Activated T-helper 1 cell treated with anti-CD3 and anti-CD28 coated beads, Interleukin-12 subunit alpha, Interleukin-12 subunit beta, Interleukin-2, Interleukin-4 antibody, amounts not matched to agents 30 ng/mL and 10 ng/mL and 1 ng/mL, durations not matched to agents 14 hours and 24 hours and 36 hours (primary cell): ENCODE measurements around the gene CCDC187. TPM values are rescaled to one million over a fixed set of nuclear protein-coding genes. Genes with fewer than 3 reads are reported as not detected.

Experiments
- DNase-seq: peaks from one replicate; pipeline ENCODE4 v3.0.0; 2021; ENCODE audit warnings: low spot score
- H3K27ac Mint-ChIP-seq: one replicate; pipeline ENCODE4 v1.8.0; 2021; ENCODE audit warnings: mild to moderate bottlenecking, mixed read lengths
- H3K27me3 Mint-ChIP-seq: one replicate; pipeline ENCODE4 v1.8.0; 2022; ENCODE audit warnings: mild to moderate bottlenecking, moderate library complexity, mixed read lengths; ENCODE audit not compliant: insufficient read depth
- H3K36me3 Mint-ChIP-seq: one replicate; pipeline ENCODE4 v1.8.0; 2021; ENCODE audit warnings: low read depth, mixed read lengths
- H3K4me1 Mint-ChIP-seq: one replicate; pipeline ENCODE4 v1.8.0; 2021; ENCODE audit warnings: low read depth, mixed read lengths
- H3K4me3 Mint-ChIP-seq: one replicate; pipeline ENCODE4 v1.8.0; 2021; ENCODE audit warnings: mild to moderate bottlenecking, moderate library complexity, mixed read lengths
- H3K9me3 Mint-ChIP-seq: one replicate; pipeline ENCODE4 v1.8.0; 2021; ENCODE audit warnings: mixed read lengths
- intact Hi-C: fragments of 100-400 bp; cut with micrococcal nuclease; formaldehyde crosslinking; loops from one replicate; pipeline ENCODE4 v1.15.1; 2024
- total RNA-seq: library from RNA; stranded (reverse); gene quantifications from 2 replicates; pipeline ENCODE4 v1.2.3, GENCODE V29; 2022

CCDC187 gene
- total RNA-seq, 1 donor from 2014 or later = not detected

DNA sequence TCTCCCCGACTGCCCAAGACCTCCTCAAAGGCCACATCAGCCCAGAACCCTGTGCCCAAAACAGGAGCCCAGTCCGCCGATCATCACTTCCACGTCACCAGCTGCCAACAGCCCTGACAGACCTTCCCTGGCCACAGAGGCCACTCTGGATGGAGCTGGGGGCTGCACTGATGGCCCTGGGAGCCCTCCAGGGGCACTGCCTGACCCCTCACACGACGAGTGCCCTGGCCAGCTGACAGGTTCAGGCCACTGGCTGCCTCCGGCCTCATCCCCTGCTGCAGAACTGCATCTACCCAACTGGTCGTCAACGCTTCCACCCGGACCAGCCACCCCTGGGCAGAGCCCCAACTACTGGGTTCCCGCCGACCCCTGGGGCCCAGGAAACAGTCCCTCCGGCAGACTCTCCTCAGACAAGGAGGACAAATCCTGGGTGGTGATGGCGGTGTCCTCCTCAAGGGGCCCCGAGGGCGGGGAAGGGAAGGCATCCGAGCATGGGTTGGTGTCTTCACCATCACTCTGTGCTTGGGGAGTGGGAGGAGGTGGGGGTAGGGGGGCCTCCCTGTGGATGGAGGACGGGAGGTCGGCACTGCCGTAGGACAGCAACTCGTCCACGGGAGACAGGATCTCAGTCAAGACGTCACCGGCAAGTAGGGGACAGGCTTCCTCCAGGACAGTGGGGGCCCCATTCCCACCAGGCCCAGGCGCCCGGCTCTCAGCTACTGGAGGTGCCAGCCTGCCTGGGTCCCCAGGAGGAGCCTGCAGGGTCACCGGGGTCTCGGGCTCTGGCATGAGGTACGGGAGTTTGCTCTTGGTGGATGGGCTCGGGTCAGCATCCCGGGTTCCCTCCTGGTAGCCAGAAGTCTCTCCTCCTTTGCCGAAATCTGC lies 50.4 kb downstream of the CCDC187 start:
- H3K36me3 Mint-ChIP-seq = no peaks in the 10 kb centered on the region
- no peak for DNase-seq
- H3K27ac Mint-ChIP-seq = no peak overlapping the region
- no peak overlapping the region for H3K4me3 Mint-ChIP-seq
- H3K27me3 Mint-ChIP-seq = no peaks in the 10 kb centered on the region
- intact Hi-C loops = no loop called here
- no peaks in the 10 kb centered on the region for H3K4me1 Mint-ChIP-seq
- H3K9me3 Mint-ChIP-seq = no peaks in the 10 kb centered on the region

GRCh38 chr9:136252846-136253245 lies 51.0 kb downstream of the CCDC187 start:
- Mint-ChIP-seq H3K27me3 (no peaks in the 10 kb centered on the region), H3K27ac (no peak overlapping the region), H3K36me3 (no peaks in the 10 kb centered on the region), H3K4me1 (no peaks in the 10 kb centered on the region), H3K4me3 (no peak overlapping the region), H3K9me3 (no peaks in the 10 kb centered on the region)
- DNase-seq = no peak
- intact Hi-C loops = no loop called here

DNA sequence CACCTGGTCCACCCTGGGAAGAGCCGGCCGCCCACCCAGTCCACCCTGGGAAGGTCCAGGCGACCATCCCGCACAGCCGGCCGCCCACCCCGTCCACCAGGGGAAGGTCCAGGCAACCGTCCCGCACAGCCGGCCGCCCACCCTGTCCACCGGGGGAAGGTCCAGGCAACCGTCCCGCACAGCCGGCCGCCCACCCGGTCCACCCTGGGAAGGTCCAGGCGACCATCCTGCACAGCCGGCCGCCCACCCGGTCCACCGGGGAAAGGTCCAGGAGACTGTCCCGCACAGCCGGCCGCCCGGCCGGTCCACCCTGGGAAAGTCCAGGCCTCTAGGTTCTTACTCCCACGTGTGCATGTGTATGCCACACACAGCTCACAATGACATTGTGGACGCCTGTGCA lies 51.6 kb downstream of the CCDC187 start:
- Mint-ChIP-seq H3K9me3 (no peaks in the 10 kb centered on the region), H3K27ac (no peak overlapping the region), H3K4me1 (no peaks in the 10 kb centered on the region), H3K4me3 (no peak overlapping the region), H3K27me3 (no peaks in the 10 kb centered on the region), H3K36me3 (no peaks in the 10 kb centered on the region)
- no peak for DNase-seq
- intact Hi-C loops = no loop called here

DNA sequence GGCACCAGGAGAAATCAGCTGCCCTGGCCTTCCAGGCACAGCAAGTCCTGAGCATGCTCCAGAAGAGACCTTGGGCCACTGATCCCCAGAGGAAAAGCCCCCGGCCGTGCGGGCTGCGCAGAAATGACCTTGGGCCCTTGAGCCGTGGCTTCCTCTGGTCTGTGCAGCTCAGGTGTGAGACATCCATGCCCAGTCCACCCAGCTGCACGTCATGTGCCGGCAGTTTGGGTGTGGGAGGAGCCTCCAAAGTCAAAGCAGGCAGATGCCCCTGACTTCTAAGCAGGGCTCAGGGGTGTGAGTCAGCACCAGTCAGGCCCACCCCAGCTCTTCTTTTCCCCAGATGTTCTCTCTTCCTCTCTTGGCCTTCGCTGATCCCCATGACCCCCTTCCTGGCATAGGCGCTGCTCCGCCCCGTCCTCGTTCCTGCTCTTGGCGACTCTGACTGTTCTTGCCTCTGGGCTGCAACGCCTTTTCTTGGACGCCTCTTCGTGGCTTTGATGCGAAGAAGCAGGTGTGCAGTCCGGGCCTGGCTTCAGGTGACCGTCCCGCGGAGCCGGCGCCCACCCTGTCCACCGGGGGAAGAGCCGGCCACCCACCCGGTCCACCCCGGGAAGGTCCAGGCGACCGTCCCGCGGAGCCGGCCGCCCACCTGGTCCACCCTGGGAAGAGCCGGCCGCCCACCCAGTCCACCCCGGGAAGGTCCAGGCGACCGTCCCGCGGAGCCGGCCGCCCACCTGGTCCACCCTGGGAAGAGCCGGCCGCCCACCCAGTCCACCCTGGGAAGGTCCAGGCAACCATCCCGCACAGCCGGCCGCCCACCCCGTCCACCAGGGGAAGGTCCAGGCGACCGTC lies 52.4 kb downstream of the CCDC187 start:
- Mint-ChIP-seq H3K4me3 (no peak overlapping the region), H3K9me3 (no peaks in the 10 kb centered on the region), H3K4me1 (no peaks in the 10 kb centered on the region), H3K27me3 (no peaks in the 10 kb centered on the region), H3K36me3 (no peaks in the 10 kb centered on the region), H3K27ac (no peak overlapping the region)
- intact Hi-C loops = no loop called here
- DNase-seq = no peak

DNA sequence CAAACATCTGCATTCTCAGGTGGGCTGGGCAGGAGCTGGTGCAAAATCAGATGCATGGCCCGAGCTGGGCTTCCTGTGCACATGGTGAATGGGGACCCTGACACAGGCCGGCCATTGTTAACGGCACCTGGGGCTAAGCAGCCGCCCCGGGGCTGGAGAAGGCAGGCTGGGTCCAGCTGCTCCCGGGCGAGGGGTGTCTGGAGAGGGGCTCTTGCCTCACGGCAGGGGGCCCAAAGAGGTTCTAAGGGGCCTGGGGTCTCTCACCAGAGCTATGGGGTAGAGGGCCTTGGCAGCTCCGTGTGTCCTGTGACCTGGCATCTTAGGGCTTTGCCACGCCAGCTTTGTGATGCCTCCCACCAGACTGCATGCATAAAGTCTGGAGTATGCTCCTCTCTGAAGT lies 53.2 kb downstream of the CCDC187 start:
- no peak overlapping the region for H3K4me3 Mint-ChIP-seq
- no peak for DNase-seq
- H3K27ac Mint-ChIP-seq = no peak overlapping the region
- H3K9me3 Mint-ChIP-seq = no peaks in the 10 kb centered on the region
- no peaks in the 10 kb centered on the region for H3K4me1 Mint-ChIP-seq
- H3K36me3 Mint-ChIP-seq = no peaks in the 10 kb centered on the region
- H3K27me3 Mint-ChIP-seq = no peaks in the 10 kb centered on the region
- intact Hi-C loops = no loop called here

DNA sequence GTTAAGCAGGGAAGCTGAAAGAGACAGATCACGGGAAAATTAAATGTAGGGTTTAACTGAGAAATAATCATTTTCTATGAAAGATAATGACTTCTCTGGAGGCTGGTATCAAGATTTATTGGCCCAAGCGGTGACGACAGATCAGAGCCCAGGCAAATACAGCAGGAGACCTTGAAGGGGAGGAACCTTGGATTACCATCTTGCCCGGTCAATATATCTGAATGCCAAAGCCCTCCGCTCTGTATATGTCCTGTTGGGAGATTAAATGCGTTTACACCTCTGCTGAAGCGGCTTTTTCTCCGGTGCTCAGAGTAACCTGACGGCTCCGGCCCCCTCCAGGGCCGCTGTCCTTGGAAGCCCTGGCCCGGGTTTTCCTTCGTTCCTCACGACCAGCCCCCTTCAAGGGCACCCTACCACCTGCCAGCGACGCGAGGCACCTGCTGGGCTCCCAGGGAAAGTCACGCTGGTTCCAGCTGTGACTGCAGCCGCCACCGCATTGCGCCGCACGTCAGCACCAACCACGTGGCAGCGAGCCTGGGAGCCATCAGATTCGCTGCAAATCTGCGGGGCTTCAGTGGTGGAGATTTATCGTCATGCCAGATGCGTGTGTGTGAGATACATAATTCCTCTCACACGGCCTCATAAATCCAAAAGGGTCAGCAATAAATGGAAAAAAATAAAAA lies 53.9 kb downstream of the CCDC187 start:
- Mint-ChIP-seq H3K27me3 (no peaks in the 10 kb centered on the region), H3K27ac (no peak overlapping the region), H3K4me3 (no peak overlapping the region), H3K4me1 (peaks cover under 1% of the 10 kb centered on the region), H3K9me3 (no peaks in the 10 kb centered on the region), H3K36me3 (no peaks in the 10 kb centered on the region)
- intact Hi-C loops = loop anchor here (5.0 to 10.0 kb wide), 4 partner anchors 285 to 1355 kb away; partner anchors contain the start of genes ARRDC1, CAMSAP1, RABL6 and UBAC1
- no peak for DNase-seq

DNA sequence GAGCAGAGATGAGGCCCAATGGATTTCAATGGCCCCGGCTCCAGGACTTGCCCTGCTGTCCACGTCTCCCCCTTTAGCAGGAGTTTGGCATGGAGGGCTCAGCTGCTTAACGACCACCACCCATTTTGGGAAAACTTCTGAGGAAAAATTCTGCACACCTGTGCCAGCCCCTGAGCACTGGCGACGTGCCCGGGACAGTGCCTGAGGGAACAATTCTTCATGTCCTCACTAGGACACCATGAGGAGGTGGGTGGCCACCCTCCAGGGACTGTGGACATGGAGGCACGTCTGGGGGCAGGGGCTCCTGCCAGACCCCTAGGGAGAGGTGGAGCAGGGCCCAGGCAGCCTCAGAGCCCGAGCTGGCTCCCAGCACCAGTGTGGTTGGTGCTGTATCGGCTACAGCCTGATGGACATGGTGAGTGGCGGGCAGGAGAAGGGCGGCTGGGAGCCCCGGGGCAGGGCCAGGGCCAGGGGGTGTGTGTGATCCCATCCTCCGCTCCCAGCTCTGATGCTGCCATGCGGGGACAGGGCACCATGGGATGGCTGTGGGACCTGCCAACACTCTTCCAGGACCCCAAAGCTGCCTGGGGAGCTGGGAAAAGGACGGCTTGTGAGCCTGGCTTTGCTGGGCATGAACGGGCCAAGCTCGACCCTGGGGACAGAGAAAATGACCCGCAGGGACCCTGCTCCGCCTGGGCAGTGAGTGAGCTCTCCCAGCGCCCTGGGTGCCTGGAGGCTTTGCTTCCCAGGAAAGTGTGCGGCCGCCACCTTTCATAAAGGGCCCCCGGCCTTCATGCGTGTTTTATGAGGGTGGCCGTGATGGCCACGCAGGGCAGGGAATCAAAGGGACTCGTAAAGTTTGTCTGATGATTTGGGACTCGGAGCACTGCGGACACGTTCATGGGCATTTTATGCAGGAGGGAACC lies 54.7 kb downstream of the CCDC187 start:
- Mint-ChIP-seq H3K27me3 (no peaks in the 10 kb centered on the region), H3K27ac (no peak overlapping the region), H3K4me1 (peaks cover 8% of the 10 kb centered on the region), H3K9me3 (no peaks in the 10 kb centered on the region), H3K4me3 (no peak overlapping the region), H3K36me3 (peaks cover 2% of the 10 kb centered on the region)
- DNase-seq = no peak
- intact Hi-C loops = loop anchor here (5.0 to 10.0 kb wide), 4 partner anchors 284 to 1356 kb away; partner anchors contain the start of genes ARRDC1, CAMSAP1, RABL6 and UBAC1

- no peaks in the 10 kb centered on the region for H3K9me3 Mint-ChIP-seq
- H3K4me1 Mint-ChIP-seq = peaks cover 20% of the 10 kb centered on the region
- no peaks in the 10 kb centered on the region for H3K27me3 Mint-ChIP-seq
- intact Hi-C loops = loop anchor here (5.0 to 10.0 kb wide), 4 partner anchors 283 to 1357 kb away; partner anchors contain the start of genes ARRDC1, CAMSAP1, RABL6 and UBAC1
- H3K27ac Mint-ChIP-seq = no peak overlapping the region
- H3K4me3 Mint-ChIP-seq = no peak overlapping the region
- H3K36me3 Mint-ChIP-seq = peaks cover 8% of the 10 kb centered on the region
- no peak for DNase-seq
Observed at GRCh38 chr9:136247947-136248637, 55.8 kb downstream of the CCDC187 start.

- Mint-ChIP-seq H3K27me3 (no peaks in the 10 kb centered on the region), H3K9me3 (no peaks in the 10 kb centered on the region), H3K4me3 (no peak overlapping the region), H3K27ac (no peak overlapping the region), H3K4me1 (peaks cover 24% of the 10 kb centered on the region), H3K36me3 (peaks cover 8% of the 10 kb centered on the region)
- DNase-seq = no peak
- intact Hi-C loops = loop anchor here (5.0 to 10.0 kb wide), 4 partner anchors 283 to 1357 kb away; partner anchors contain the start of genes ARRDC1, CAMSAP1, RABL6 and UBAC1
Observed at GRCh38 chr9:136247551-136247916, 56.4 kb downstream of the CCDC187 start.

- no peaks in the 10 kb centered on the region for H3K27me3 Mint-ChIP-seq
- peaks cover 8% of the 10 kb centered on the region for H3K36me3 Mint-ChIP-seq
- no peak overlapping the region for H3K27ac Mint-ChIP-seq
- no peak for DNase-seq
- peaks cover 24% of the 10 kb centered on the region for H3K4me1 Mint-ChIP-seq
- peak overlapping the region; percentile 47 for H3K4me3 Mint-ChIP-seq
- intact Hi-C loops = loop anchor here (1.0 to 10.0 kb wide), 5 partner anchors 116 to 1358 kb away; partner anchors contain the start of genes ARRDC1, CAMSAP1, DNLZ and RABL6
- H3K9me3 Mint-ChIP-seq = no peaks in the 10 kb centered on the region
Observed at GRCh38 chr9:136246849-136247550, 56.9 kb downstream of the CCDC187 start.
